Coronary artery (tissue), 2 donors: Measurements from ENCODE around the gene ACBD6.

ENCODE experiments used
- DNase-seq: peaks from one replicate; pipeline ENCODE4 v3.0.0-alpha.2; 2017; ENCODE audit warnings: low spot score
- H3K27ac ChIP-seq, 2 donors: fragments of 200-600 bp; sonication (generic); one replicate each; pipeline ENCODE4 v1.5.1; 2016 to 2019
- H3K4me3 ChIP-seq: fragments of 200-600 bp; sonication (generic); 2 replicates; pipeline ENCODE4 v1.5.1; 2016; ENCODE audit warnings: mild to moderate bottlenecking, moderate library complexity
- CTCF ChIP-seq: fragments of 200-600 bp; sonication (generic); IDR thresholded peaks from one replicate; pipeline ENCODE4 v1.5.1; 2019; ENCODE audit warnings: antibody characterized with exemption

Gene ACBD6

GRCh38 chr1:180243517-180244221, 258.7 kb downstream of the ACBD6 start:
- Histone ChIP-seq H3K4me3 (no peak overlapping the region), H3K27ac (no peak overlapping the region)
- no peak for DNase-seq
- no peak for TF ChIP-seq CTCF

DNA sequence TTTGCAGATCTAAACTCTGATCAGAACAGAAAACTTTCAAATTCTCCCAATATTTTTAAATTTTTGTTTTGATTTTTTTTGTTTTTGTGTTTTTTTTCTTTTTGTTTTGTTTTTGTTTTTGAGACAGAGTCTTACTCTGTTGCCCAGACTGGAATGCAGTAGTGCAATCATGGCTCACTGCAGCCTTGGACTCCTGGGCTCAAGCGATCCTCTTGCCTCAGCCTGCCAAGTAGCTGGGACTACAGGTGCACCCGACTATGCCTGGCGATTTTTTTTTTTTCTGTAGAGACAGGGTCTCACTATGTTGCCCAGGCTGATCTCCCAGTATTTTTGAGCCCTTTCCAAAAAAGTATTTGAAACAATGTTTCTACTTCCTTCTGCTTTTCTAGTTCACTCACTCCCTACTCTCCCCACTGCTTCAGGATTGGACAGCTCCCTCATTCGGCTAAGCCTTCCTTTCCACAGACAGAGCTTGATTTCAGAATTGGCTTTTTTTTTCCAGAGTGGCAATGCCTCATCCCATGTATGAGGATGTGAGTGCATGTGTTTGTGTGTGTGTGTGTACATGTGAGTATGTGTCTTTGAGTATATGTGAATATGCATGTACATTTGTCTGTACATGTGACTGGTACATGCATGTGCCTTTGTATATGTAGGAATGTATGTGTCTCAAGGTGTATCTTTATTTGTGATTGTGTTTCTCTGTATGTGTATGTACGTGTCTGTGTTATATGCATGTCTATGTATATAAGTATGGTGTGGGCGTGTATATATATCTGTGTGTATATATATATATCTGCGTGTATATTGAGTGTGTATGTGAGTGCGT, 260.4 kb downstream of the ACBD6 start:
- H3K27ac ChIP-seq = no peak overlapping the region
- no peak for DNase-seq
- TF ChIP-seq CTCF = no peak
- H3K4me3 ChIP-seq = no peak overlapping the region

- H3K4me3 ChIP-seq = no peak overlapping the region
- no peak for DNase-seq
- H3K27ac ChIP-seq = no peak overlapping the region
- TF ChIP-seq CTCF = no peak
Observed at GRCh38 chr1:180239145-180240096, 263.0 kb downstream of the ACBD6 start.

DNA sequence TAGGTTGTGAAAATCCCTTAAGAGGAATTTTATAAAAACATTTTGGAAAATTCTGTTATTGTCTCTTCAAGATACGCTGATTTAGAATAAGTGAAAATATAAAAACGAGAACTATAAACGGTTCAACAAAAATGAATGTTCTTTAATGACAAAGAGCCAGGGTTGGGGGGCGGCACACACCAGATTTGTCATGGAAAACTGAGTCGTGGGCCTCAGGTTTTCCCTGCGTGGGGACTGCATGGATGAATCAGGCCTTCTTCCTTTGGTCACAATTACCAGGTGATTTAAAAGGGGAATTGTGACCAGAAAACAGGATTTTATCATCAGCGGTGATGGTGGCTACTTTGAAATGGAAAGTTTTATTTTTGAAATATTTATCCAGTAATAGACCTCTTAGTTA, 263.7 kb downstream of the ACBD6 start:
- no peak overlapping the region for H3K4me3 ChIP-seq
- DNase-seq = no peak
- H3K27ac ChIP-seq = no peak overlapping the region
- TF ChIP-seq CTCF = no peak
